ENCODE data around the gene LRP5. TPM values are rescaled to one million over a fixed set of nuclear protein-coding genes. Genes with fewer than 3 reads are reported as not detected.
"Not testable (repeated sequence)": the region's sequence is repeated elsewhere in the genome, so short reads cannot be mapped to it uniquely, and the experiment has no call there.

LRP5 gene
- polyA plus RNA-seq, 1 donor (not counting 4 experiments of a cell fraction or from before 2014, with no cell fraction given), result 6.6 TPM

DNA sequence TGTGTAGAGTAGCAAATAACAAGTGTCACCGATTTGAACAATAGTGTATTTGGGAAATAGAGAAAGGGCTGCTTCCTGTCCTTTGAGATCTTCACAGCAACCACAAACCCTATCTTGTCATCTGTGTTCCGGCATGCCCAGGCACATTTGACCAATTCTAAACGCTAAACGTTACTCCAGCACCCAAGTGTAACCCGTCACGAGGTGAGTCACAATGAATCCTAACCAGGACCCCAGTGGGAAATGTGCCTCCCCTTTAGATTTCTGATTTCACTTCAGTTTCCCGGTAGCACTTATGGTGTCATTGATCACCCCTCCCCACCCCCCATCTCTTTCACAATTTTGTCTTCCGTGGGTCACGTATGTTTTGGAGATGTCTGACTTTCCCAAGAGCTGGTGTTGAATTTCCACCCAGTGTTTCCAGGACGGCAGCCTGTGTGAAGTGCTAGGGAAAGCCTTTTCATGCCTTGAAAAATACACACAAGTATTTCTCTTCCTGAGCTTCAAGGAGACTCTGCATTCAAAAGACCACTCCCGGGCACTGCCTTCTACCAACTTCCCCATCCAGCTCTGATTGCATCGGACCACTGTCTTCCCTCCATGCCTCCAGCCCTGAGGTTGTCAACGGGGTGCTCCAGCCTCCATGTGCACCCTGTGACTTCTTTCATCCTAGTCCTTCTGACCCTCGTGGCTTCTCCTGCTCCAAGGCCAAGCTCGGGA is 30.1 kb upstream of the LRP5 start:
- H3K4me1 ChIP-seq (ENCODE audit: control insufficient read depth, extremely low read depth, insufficient read depth, low read length), result peaks cover 22% of the 10 kb centered on the region
- H2AFZ ChIP-seq (ENCODE audit: control insufficient read depth, low read length), result no peak overlapping the region
- dilution Hi-C loops (cut with MboI; ENCODE audit: extremely low pct_ligation_motif_present, low sequenced_read_pairs), result no loop called here
- no peaks in the 10 kb centered on the region for H3K9me1 ChIP-seq (ENCODE audit: control insufficient read depth, extremely low read depth, insufficient read depth, low read length)
- no peaks in the 10 kb centered on the region for H3K79me2 ChIP-seq (ENCODE audit: control insufficient read depth, insufficient read depth, low read length)
- H3K9me3 ChIP-seq (ENCODE audit: control insufficient read depth, low read depth, low read length), result no peaks in the 10 kb centered on the region
- H3K36me3 ChIP-seq (ENCODE audit: control insufficient read depth in 2 of 2, extremely low read depth in 1 of 2, insufficient read depth in 2 of 2, low read length in 2 of 2), result no peaks in the 10 kb centered on the region
- peak overlapping the region; percentile 87 for H3K4me2 ChIP-seq (ENCODE audit: control insufficient read depth, extremely low read depth, insufficient read depth, low read depth, low read length)
- no peaks in the 10 kb centered on the region for H4K20me1 ChIP-seq (ENCODE audit: control insufficient read depth, extremely low read depth, insufficient read depth, low read length)
- TF ChIP-seq EZH2 (IDR thresholded peaks at IDR 0.05; ENCODE audit: low read length) (no peak), CTCF (optimal IDR thresholded peaks at IDR 0.05 in 1 of 3, IDR thresholded peaks at IDR 0.05 in 1 of 3, conservative IDR thresholded peaks at IDR 0.05 in 1 of 3; ENCODE audit: extremely low read depth in 1 of 3, insufficient read depth in 2 of 3, low read length in 3 of 3) (no peak)
- H3K27me3 ChIP-seq (ENCODE audit: control insufficient read depth, extremely low read depth, insufficient read depth, low read length), result no peaks in the 10 kb centered on the region
- FAIRE-seq (peak; percentile 87), DNase-seq (ENCODE audit: low read depth, low spot score) (peak; percentile 53)
- peak overlapping the region in 1 of 3 experiments; percentile 27 for H3K4me3 ChIP-seq (ENCODE audit: control insufficient read depth in 2 of 3, extremely low read depth in 1 of 3, insufficient read depth in 2 of 3, low read depth in 1 of 3, low read length in 3 of 3)
- peak overlapping the region; percentile 48 for H3K27ac ChIP-seq (ENCODE audit: control insufficient read depth, insufficient read depth, low read length)
- peak overlapping the region; percentile 18 for H3K9ac ChIP-seq (ENCODE audit: control insufficient read depth, extremely low read depth, insufficient read depth, low read length)

- Histone ChIP-seq H4K20me1 (ENCODE audit: control insufficient read depth, extremely low read depth, insufficient read depth, low read length) (no peaks in the 10 kb centered on the region), H3K9ac (ENCODE audit: control insufficient read depth, extremely low read depth, insufficient read depth, low read length) (no peak overlapping the region), H3K36me3 (ENCODE audit: control insufficient read depth in 2 of 2, extremely low read depth in 1 of 2, insufficient read depth in 2 of 2, low read length in 2 of 2) (no peaks in the 10 kb centered on the region), H3K27me3 (ENCODE audit: control insufficient read depth, extremely low read depth, insufficient read depth, low read length) (no peaks in the 10 kb centered on the region), H3K27ac (ENCODE audit: control insufficient read depth, insufficient read depth, low read length) (peak overlapping the region; percentile 48), H3K4me2 (ENCODE audit: control insufficient read depth, extremely low read depth, insufficient read depth, low read depth, low read length) (peak overlapping the region; percentile 87), H3K4me1 (ENCODE audit: control insufficient read depth, extremely low read depth, insufficient read depth, low read length) (peaks cover 22% of the 10 kb centered on the region), H3K4me3 (ENCODE audit: control insufficient read depth in 2 of 3, extremely low read depth in 1 of 3, insufficient read depth in 2 of 3, low read depth in 1 of 3, low read length in 3 of 3) (no peak overlapping the region), H3K9me3 (ENCODE audit: control insufficient read depth, low read depth, low read length) (no peaks in the 10 kb centered on the region), H2AFZ (ENCODE audit: control insufficient read depth, low read length) (no peak overlapping the region), H3K79me2 (ENCODE audit: control insufficient read depth, insufficient read depth, low read length) (no peaks in the 10 kb centered on the region), H3K9me1 (ENCODE audit: control insufficient read depth, extremely low read depth, insufficient read depth, low read length) (no peaks in the 10 kb centered on the region)
- DNase-seq (ENCODE audit: low read depth, low spot score) (no peak), FAIRE-seq (no peak)
- TF ChIP-seq EZH2 (IDR thresholded peaks at IDR 0.05; ENCODE audit: low read length), result no peak
- TF ChIP-seq CTCF (optimal IDR thresholded peaks at IDR 0.05 in 1 of 3, IDR thresholded peaks at IDR 0.05 in 1 of 3, conservative IDR thresholded peaks at IDR 0.05 in 1 of 3; ENCODE audit: extremely low read depth in 1 of 3, insufficient read depth in 2 of 3, low read length in 3 of 3), result no peak
- dilution Hi-C loops (cut with MboI; ENCODE audit: extremely low pct_ligation_motif_present, low sequenced_read_pairs), result no loop called here
These were observed 29.5 kb upstream of the LRP5 start for GRCh38 chr11:68282861-68283230.

DNA sequence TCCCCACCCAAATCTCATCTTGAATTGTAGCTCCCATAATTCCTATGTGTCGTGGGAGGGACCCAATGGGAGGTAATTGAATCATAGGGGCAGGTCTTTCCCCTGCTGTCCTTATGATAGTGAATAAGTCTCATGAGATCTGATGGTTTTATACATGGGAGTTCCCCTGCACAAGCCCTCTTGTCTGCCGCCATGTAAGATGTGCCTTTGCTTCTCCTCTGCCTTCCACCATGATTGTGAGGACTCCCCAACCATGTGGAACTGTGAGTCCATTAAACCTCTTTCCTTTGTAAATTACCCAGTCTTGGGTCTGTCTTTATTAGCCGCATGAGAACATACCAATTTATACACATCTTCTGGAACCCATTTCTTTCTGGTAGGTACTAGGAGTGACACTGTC is 27.8 kb upstream of the LRP5 start:
- H3K9me3 ChIP-seq (ENCODE audit: control insufficient read depth, low read depth, low read length); FAIRE-seq; H3K9me1 ChIP-seq (ENCODE audit: control insufficient read depth, extremely low read depth, insufficient read depth, low read length); H2AFZ ChIP-seq (ENCODE audit: control insufficient read depth, low read length); H3K36me3 ChIP-seq (ENCODE audit: control insufficient read depth in 2 of 2, extremely low read depth in 1 of 2, insufficient read depth in 2 of 2, low read length in 2 of 2); dilution Hi-C loops (cut with MboI; ENCODE audit: extremely low pct_ligation_motif_present, low sequenced_read_pairs); H3K79me2 ChIP-seq (ENCODE audit: control insufficient read depth, insufficient read depth, low read length); H3K27me3 ChIP-seq (ENCODE audit: control insufficient read depth, extremely low read depth, insufficient read depth, low read length); DNase-seq (ENCODE audit: low read depth, low spot score); H3K27ac ChIP-seq (ENCODE audit: control insufficient read depth, insufficient read depth, low read length); H3K9ac ChIP-seq (ENCODE audit: control insufficient read depth, extremely low read depth, insufficient read depth, low read length); H3K4me2 ChIP-seq (ENCODE audit: control insufficient read depth, extremely low read depth, insufficient read depth, low read depth, low read length); H3K4me3 ChIP-seq (ENCODE audit: control insufficient read depth in 2 of 3, extremely low read depth in 1 of 3, insufficient read depth in 2 of 3, low read depth in 1 of 3, low read length in 3 of 3); H4K20me1 ChIP-seq (ENCODE audit: control insufficient read depth, extremely low read depth, insufficient read depth, low read length): not testable (repeated sequence)
- H3K4me1 ChIP-seq (ENCODE audit: control insufficient read depth, extremely low read depth, insufficient read depth, low read length), result peaks cover 21% of the 10 kb centered on the region

Data from keratinocyte (primary cell).